H1 (cell line): ENCODE results near the gene CSAG1. TPM values are rescaled to one million over a fixed set of nuclear protein-coding genes. Genes with fewer than 3 reads are reported as not detected.
"Not testable (repeated sequence)": the region's sequence is repeated elsewhere in the genome, so short reads cannot be mapped to it uniquely, and the experiment has no call there.

Experiments used
- CTCF ChIA-PET: fragments of 300-600 bp; sonication (Branson Sonifier 250); formaldehyde crosslinking; loops from one replicate; lab custom pipeline; 2021; ENCODE audit not compliant: partially characterized antibody; lab: Charles Lee
- POLR2A ChIA-PET: fragments of 300-600 bp; sonication (Branson Sonifier 250); formaldehyde crosslinking; loops from one replicate; lab custom pipeline; 2021; ENCODE audit warnings: inconsistent platforms; ENCODE audit not compliant: partially characterized antibody; lab: Charles Lee
- DNase-seq, 2 experiments: peaks; one replicate each; pipeline versions ENCODE4 v3.0.0 to v3.0.0-alpha.2; 2010 to 2022; ENCODE audit warnings: low spot score in 2 of 2, low read depth in 1 of 2, mixed read lengths in 1 of 2
- FAIRE-seq: peaks from 2 replicates; lab custom pipeline; 2011; peaks lifted over from hg19 to GRCh38; lab: Jason Lieb, UNC
- H2AFZ ChIP-seq: 2 replicates; pipeline ENCODE4 v1.8.1; 2012; ENCODE audit warnings: low read length, inconsistent platforms
- H2AK5ac ChIP-seq: 2 replicates; pipeline ENCODE4 v1.6.1; 2013; ENCODE audit warnings: low read depth, low read length
- H2BK120ac ChIP-seq: replicated peaks from 2 replicates; pipeline ENCODE3; 2013; ENCODE audit warnings: low read depth, low read length, inconsistent platforms
- H2BK12ac ChIP-seq: 2 replicates; pipeline ENCODE4 v1.6.1; 2013; ENCODE audit warnings: low read depth, low read length
- H2BK15ac ChIP-seq: 2 replicates; pipeline ENCODE4 v1.6.1; 2013; ENCODE audit warnings: low read length
- H2BK20ac ChIP-seq: 2 replicates; pipeline ENCODE4 v1.6.1; 2013; ENCODE audit warnings: low read length
- H2BK5ac ChIP-seq: 2 replicates; pipeline ENCODE4 v1.6.1; 2013; ENCODE audit warnings: low read depth, low read length
- H3K14ac ChIP-seq: 2 replicates; pipeline ENCODE4 v1.6.1; 2013; ENCODE audit warnings: inconsistent platforms; ENCODE audit not compliant: insufficient read length
- H3K18ac ChIP-seq: 2 replicates; pipeline ENCODE4 v1.6.1; 2013; ENCODE audit warnings: low read length; ENCODE audit errors: extremely low read depth
- H3K23ac ChIP-seq: 2 replicates; pipeline ENCODE4 v1.6.1; 2013; ENCODE audit warnings: inconsistent platforms; ENCODE audit not compliant: insufficient read length
- H3K23me2 ChIP-seq: 2 replicates; pipeline ENCODE4 v1.6.1; 2013; ENCODE audit warnings: low read depth, low read length
- H3K27ac ChIP-seq: 2 replicates; pipeline ENCODE4 v1.6.1; 2011; ENCODE audit warnings: low read depth, low read length, inconsistent platforms
- H3K27me3 ChIP-seq, 4 experiments: replicated peaks in 1 of 4; 1 replicate in 1 of 4; 2 replicates in 3 of 4; pipeline versions ENCODE4 v1.6.1 to v1.8.1; 2011 to 2013; ENCODE audit warnings: low read length in 3 of 4, mild to moderate bottlenecking in 3 of 4, inconsistent platforms in 2 of 4, mixed read lengths in 2 of 4, moderate library complexity in 1 of 4; ENCODE audit not compliant: control insufficient read depth in 3 of 4, insufficient read depth in 3 of 4; ENCODE audit errors: extremely low read depth in 1 of 4
- H3K36me3 ChIP-seq, 4 experiments: 2 replicates each; pipeline versions ENCODE4 v1.6.1 to v1.8.1; 2011 to 2013; ENCODE audit warnings: mild to moderate bottlenecking in 4 of 4, low read length in 3 of 4, moderate library complexity in 2 of 4, control low read depth in 1 of 4, inconsistent platforms in 1 of 4; ENCODE audit not compliant: insufficient read depth in 4 of 4, control insufficient read depth in 2 of 4
- H3K4ac ChIP-seq: replicated peaks from 2 replicates; pipeline ENCODE3; 2013; ENCODE audit warnings: low read length, low read depth, mixed read lengths, inconsistent platforms; ENCODE audit not compliant: insufficient read length
- H3K4me1 ChIP-seq, 4 experiments: replicated peaks in 1 of 4; 1 replicate in 1 of 4; 2 replicates in 3 of 4; pipeline versions ENCODE4 v1.6.1 to v1.8.1; 2011 to 2013; ENCODE audit warnings: low read length in 3 of 4, inconsistent platforms in 2 of 4, mixed read lengths in 1 of 4; ENCODE audit not compliant: insufficient read depth in 4 of 4, control insufficient read depth in 3 of 4
- H3K4me2 ChIP-seq, 2 experiments: 2 replicates each; pipeline versions ENCODE4 v1.6.1 to v1.8.1; 2011 to 2013; ENCODE audit warnings: low read depth in 2 of 2, low read length in 2 of 2, control low read depth in 1 of 2, inconsistent platforms in 1 of 2, mild to moderate bottlenecking in 1 of 2; ENCODE audit not compliant: insufficient read depth in 1 of 2
- H3K4me3 ChIP-seq, 4 experiments: fragments of 200-600, 300-600 bp in 1 of 4; sonication (generic), shearing (Covaris generic), sonication (Bioruptor Twin) in 1 of 4; 2 replicates each; pipeline versions ENCODE4 v1.5.1 to v1.8.1; 2011 to 2016; ENCODE audit warnings: low read length in 4 of 4, low read depth in 3 of 4, control low read depth in 2 of 4, inconsistent platforms in 2 of 4, mild to moderate bottlenecking in 2 of 4, mixed read lengths in 1 of 4, moderate library complexity in 1 of 4; ENCODE audit not compliant: insufficient read depth in 2 of 4; ENCODE audit errors: extremely low read depth in 1 of 4
- H3K56ac ChIP-seq: replicated peaks from 2 replicates; pipeline ENCODE3; 2013; ENCODE audit warnings: low read depth, mild to moderate bottlenecking, mixed read lengths, low read length, inconsistent platforms; ENCODE audit not compliant: insufficient read length
- H3K79me1 ChIP-seq: 2 replicates; pipeline ENCODE4 v1.6.1; 2013; ENCODE audit warnings: low read depth, low read length, control low read depth
- H3K79me2 ChIP-seq, 2 experiments: 2 replicates each; pipeline versions ENCODE4 v1.6.1 to v1.8.1; 2012 to 2013; ENCODE audit warnings: low read length in 2 of 2, mild to moderate bottlenecking in 2 of 2, inconsistent platforms in 1 of 2; ENCODE audit not compliant: insufficient read depth in 2 of 2, control insufficient read depth in 1 of 2
- H3K9ac ChIP-seq, 4 experiments: replicated peaks in 1 of 4; 1 replicate in 1 of 4; 2 replicates in 3 of 4; pipeline versions ENCODE4 v1.6.1 to v1.8.1; 2011 to 2013; ENCODE audit warnings: low read depth in 3 of 4, low read length in 3 of 4, control low read depth in 2 of 4, mild to moderate bottlenecking in 2 of 4, moderate library complexity in 2 of 4, inconsistent platforms in 1 of 4; ENCODE audit errors: extremely low read depth in 1 of 4
- H3K9me3 ChIP-seq, 2 experiments: 2 replicates each; pipeline versions ENCODE4 v1.6.1 to v1.8.1; 2012 to 2013; ENCODE audit warnings: mild to moderate bottlenecking in 2 of 2, moderate library complexity in 2 of 2, control low read depth in 1 of 2, inconsistent platforms in 1 of 2, low read depth in 1 of 2, low read length in 1 of 2, mixed read lengths in 1 of 2; ENCODE audit not compliant: insufficient read depth in 2 of 2
- H4K20me1 ChIP-seq, 2 experiments: replicated peaks in 1 of 2; 2 replicates each; pipeline versions ENCODE3 to v1.8.1; 2011 to 2013; ENCODE audit warnings: inconsistent platforms in 2 of 2, low read length in 2 of 2, mild to moderate bottlenecking in 1 of 2; ENCODE audit not compliant: insufficient read depth in 2 of 2, control insufficient read depth in 1 of 2
- H4K5ac ChIP-seq: 2 replicates; pipeline ENCODE4 v1.6.1; 2013; ENCODE audit warnings: low read length, low read depth, mixed read lengths, inconsistent platforms; ENCODE audit not compliant: insufficient read length
- H4K8ac ChIP-seq: 2 replicates; pipeline ENCODE4 v1.8.0; 2013; ENCODE audit warnings: mild to moderate bottlenecking, moderate library complexity, low read length, inconsistent platforms; ENCODE audit not compliant: insufficient read depth; ENCODE audit errors: extremely low read depth
- H4K91ac ChIP-seq: replicated peaks from 2 replicates; pipeline ENCODE3; 2013; ENCODE audit warnings: low read length, mixed read lengths, inconsistent platforms; ENCODE audit not compliant: insufficient read length
- WGBS, 2 experiments: shearing (Covaris generic) in 1 of 2; methylation state at CpG; one replicate each; pipeline versions ENCODE4 v1.1.6 to v1.1.7; 2013 to 2015; ENCODE audit warnings: low lambda C conversion rate in 2 of 2, mixed read lengths in 2 of 2, inconsistent platforms in 1 of 2, low coverage in 1 of 2, missing lambda C conversion rate in 1 of 2; ENCODE audit not compliant: insufficient replicate concordance in 2 of 2, insufficient coverage in 1 of 2, insufficient read length in 1 of 2; ENCODE audit errors: extremely low coverage in 1 of 2, missing lambda C conversion rate in 1 of 2; 5-methylcytosine and 5-hydroxymethylcytosine counted together
- polyA plus RNA-seq, 7 experiments: library from polyadenylated mRNA; depleted of rRNA in 3 of 7; stranded (reverse) in 5 of 7; unstranded in 2 of 7; fragments of >200 nt in 5 of 7; fragments of 200-250 nt in 2 of 7; gene quantifications; 1 replicate in 5 of 7; 2 replicates in 1 of 7; 4 replicates in 1 of 7; pipeline versions ENCODE4 v1.2.1 to v1.2.3, GENCODE V29; 2011 to 2013; ENCODE audit warnings: missing spikeins in 2 of 7, mixed read lengths in 2 of 7
- total RNA-seq: library from RNA; stranded (reverse); fragmentation: NEBNext Ultra II Directional; extraction: Animal tissue kit (Norgen Biotek cat#: 25700); gene quantifications from 2 replicates; pipeline ENCODE4 v1.2.1, GENCODE V29; 2021

CSAG1 gene
- total and polyA plus RNA-seq, 2 of the 8 experiments (the other 6 are each of a cell fraction or from before 2014, with no cell fraction given): not detected

- H3K9ac ChIP-seq, H3K27ac ChIP-seq, H3K4me2 ChIP-seq, H3K9me3 ChIP-seq, H2BK20ac ChIP-seq, H2BK15ac ChIP-seq, H2BK12ac ChIP-seq, FAIRE-seq, H4K20me1 ChIP-seq, H3K23me2 ChIP-seq, H3K4me3 ChIP-seq, H4K5ac ChIP-seq, H3K4me1 ChIP-seq, H3K79me2 ChIP-seq, H4K91ac ChIP-seq, H2AFZ ChIP-seq, H3K27me3 ChIP-seq, H3K56ac ChIP-seq, H3K18ac ChIP-seq, H2BK5ac ChIP-seq, H3K79me1 ChIP-seq, H3K36me3 ChIP-seq, H2AK5ac ChIP-seq, DNase-seq, POLR2A ChIA-PET, H4K8ac ChIP-seq, H3K4ac ChIP-seq, H2BK120ac ChIP-seq, H3K14ac ChIP-seq, CTCF ChIA-PET, H3K23ac ChIP-seq: not testable (repeated sequence)
- WGBS, 2 experiments: no CpG with 5 or more reads among the region's 5 CpGs
Observed at GRCh38 chrX:152713195-152713594, 20.3 kb downstream of the CSAG1 start.

GRCh38 chrX:152709173-152709572, 24.3 kb downstream of the CSAG1 start, which contains the start of gene CSAG2:
TSS of gene CSAG2 (minus strand) at chrX:152709273. CDS start at chrX:152709112, 161 bp downstream.
- H2BK120ac ChIP-seq, H2BK15ac ChIP-seq, H4K91ac ChIP-seq, POLR2A ChIA-PET, H3K14ac ChIP-seq, H2AFZ ChIP-seq, H3K9ac ChIP-seq, H3K79me2 ChIP-seq, H2BK5ac ChIP-seq, H3K23me2 ChIP-seq, H3K27ac ChIP-seq, H2BK20ac ChIP-seq, CTCF ChIA-PET, H3K4ac ChIP-seq, H3K36me3 ChIP-seq, H3K9me3 ChIP-seq, H3K79me1 ChIP-seq, H3K4me3 ChIP-seq, H2BK12ac ChIP-seq, H3K18ac ChIP-seq, H4K5ac ChIP-seq, H3K27me3 ChIP-seq, H3K56ac ChIP-seq, FAIRE-seq, H4K20me1 ChIP-seq, DNase-seq, H2AK5ac ChIP-seq, H3K4me1 ChIP-seq, H3K4me2 ChIP-seq, H4K8ac ChIP-seq, H3K23ac ChIP-seq: not testable (repeated sequence)
- WGBS, 2 experiments: no CpG with 5 or more reads among the region's 2 CpGs
